ENCODE measurements around the gene SAA1.
"Not testable (repeated sequence)": the region's sequence is repeated elsewhere in the genome, so short reads cannot be mapped to it uniquely, and the experiment has no call there.

The SAA1 gene

DNA sequence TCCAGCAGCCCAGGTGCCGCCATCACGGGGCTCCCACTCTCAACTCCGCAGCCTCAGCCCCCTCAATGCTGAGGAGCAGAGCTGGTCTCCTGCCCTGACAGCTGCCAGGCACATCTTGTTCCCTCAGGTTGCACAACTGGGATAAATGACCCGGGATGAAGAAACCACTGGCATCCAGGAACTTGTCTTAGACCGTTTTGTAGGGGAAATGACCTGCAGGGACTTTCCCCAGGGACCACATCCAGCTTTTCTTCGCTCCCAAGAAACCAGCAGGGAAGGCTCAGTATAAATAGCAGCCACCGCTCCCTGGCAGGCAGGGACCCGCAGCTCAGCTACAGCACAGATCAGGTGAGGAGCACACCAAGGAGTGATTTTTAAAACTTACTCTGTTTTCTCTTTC, at the start of gene SAA1:
TSS of gene SAA1 (plus strand) at position 316 of the 400 bp plus-strand sequence. CDS start 624 bp downstream, outside the sequence.
- DNase-seq: no peak

GRCh38 chr11:18221274-18221876, 44.7 kb upstream of the SAA1 start:
- no peak for DNase-seq

GRCh38 chr11:18222814-18223421, 43.1 kb upstream of the SAA1 start:
- DNase-seq: no peak

DNA sequence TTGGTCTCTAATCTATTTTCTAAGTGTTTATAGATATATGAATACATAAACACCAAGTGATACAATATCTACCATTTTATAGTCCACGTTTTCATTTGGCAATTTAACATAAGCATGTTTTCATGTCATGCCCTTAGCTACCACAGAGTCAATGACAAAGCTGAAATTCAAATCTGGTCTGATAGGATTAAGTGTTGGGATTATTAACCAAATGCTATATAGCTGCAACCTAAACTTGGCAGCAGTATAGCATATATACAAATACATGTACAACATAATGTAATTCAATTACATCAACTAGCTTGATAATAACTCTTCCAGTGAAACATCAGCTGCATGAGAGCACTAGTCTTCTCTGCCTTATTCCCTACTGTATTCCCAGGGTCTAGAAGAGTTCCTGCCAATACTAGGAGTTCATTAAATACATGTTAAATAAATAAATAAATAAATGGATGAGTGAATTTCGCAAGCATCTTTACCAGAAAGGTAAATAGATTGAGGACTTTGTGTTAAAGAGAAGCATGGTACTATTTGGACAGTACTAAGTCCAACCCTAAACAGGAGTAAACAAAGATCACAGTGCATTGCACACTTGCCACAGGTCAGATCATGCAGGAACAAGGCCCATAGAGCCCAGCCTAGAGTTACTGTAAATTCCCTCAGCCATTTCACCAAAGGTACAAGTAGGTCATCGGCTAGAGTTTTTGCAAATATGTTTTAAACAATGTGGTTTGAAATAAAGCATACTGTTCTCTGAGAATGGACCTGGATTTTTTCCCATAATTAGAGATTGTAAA, 42.3 kb upstream of the SAA1 start:
- DNase-seq: no peak

DNA sequence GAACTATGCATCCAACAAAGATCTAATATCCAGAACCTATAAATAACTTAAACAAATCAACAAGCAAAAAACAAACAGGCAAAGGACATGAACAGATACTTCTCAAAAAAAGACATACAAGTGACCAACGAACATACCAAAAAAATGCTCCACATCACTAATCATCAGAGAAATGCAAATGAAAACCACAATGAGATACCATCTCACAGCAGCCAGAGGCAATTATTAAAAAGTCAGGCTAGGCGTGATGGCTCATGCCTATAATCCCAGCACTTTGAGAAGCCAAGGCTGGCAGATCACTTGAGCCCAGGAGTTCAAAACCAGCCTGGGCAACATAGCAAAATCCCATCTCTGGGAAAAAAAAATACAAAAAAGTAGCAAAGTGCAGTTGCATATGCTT, 40.2 kb upstream of the SAA1 start:
- no peak for DNase-seq

- no peak for DNase-seq
Measured at GRCh38 chr11:18229501-18229900, 36.6 kb upstream of the SAA1 start.

DNA sequence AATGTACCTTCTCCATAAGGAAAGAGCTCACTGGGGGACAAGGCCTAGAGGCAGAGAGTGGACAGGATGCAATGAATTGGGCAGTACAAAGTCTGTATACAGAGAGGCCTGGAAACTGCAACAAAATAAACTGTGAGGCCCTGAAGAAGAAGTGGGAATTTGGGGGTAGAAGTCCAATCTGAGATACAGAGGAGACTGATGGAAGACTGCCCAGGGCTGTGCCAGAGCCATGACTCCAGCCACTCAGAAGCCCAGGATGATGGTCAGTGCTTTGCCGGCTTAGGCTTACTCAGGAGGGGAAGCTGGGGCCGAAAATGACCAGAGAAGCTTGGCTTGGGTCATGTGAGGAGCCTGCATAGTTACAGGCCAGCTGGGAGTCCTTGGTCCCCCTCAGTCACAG, 35.2 kb upstream of the SAA1 start:
- DNase-seq: no peak

DNA sequence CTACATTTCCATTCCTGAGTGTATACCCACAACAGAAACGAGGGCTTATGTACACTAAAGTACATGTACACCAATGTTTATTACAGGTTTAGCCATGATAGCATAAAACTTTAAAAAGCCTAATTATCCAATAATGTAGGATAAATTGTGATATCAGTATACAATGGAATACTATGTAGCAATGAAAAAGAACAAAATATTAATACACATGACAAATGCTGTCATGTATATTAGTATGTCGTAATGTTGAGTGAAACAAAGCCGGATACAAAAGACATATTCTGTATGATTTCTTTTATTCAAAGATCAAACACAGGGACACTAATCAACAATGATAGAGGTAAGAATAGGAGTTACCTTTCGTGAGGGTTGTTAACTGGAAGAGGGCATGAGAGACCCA, 32.2 kb upstream of the SAA1 start:
- DNase-seq: no peak

DNA sequence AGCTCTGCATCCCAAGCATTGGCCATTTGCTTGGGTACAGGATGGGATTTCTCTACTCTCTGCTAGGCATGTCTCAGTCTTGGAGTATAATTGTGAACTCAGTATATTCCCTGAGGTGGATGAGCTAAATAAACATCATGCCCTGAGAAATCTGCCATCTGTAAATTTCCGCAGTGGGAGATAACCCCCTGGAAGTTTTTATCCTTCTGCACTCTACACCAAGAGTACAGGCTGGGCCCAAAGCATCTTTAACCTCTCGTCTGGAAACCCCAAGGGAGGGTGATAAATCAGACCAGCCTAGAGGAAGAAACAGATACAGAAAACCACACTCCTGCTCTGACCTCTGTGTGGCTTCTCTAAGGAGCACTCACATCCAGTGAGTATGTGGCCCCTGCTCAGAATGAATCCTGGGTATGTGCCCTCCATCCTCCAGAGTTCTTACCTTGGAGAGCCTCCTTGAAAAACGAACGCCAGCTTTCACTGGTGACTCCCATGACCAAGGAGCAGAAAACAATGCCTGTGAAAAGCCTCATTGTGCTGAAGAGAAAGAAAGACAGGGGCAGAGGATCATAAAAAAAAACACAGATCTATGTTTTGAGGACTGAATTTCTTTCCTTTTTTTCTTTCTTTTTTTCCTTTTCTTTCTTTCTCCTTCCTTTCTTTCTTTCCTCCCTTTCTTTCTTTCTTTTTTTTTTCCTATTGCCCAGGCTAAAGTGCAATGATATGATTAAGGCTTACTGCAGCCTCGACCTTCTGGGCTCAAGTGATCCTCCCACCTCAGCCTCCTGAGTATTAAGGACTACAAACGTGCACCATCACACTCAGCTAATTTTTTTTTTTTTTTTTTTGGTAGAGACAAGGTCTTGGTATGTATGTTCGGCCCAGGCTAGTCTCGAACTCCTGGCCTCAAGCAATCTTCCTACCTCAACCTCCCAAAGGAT, 30.4 kb upstream of the SAA1 start:
- peak; percentile 20 for DNase-seq

GRCh38 chr11:18236664-18237356, 29.3 kb upstream of the SAA1 start, which contains the start of gene SAA4:
Gene SAA4 (minus strand): TSS chr11:18236802. CDS start chr11:18235926, 876 bp downstream.
- no peak for DNase-seq

DNA sequence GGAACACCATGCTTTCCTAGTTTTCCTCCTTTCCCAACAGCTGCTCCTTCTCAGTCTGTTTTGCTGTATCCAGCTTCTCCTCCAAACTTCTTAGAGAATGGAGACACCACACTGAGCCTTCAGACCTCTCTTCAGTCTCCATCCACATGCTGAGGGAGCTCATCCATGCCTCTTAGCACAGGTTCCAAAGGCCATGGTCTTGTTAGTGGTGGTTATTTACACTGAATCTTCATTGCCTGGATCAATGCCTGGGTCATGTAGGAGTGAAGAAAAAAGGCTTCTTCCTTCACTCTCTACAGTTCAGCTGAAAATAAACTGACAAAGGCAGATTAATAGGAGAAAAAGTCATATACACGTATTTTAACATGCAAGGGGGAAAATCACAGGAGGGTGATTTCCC, 26.4 kb upstream of the SAA1 start:
- DNase-seq: no peak

DNA sequence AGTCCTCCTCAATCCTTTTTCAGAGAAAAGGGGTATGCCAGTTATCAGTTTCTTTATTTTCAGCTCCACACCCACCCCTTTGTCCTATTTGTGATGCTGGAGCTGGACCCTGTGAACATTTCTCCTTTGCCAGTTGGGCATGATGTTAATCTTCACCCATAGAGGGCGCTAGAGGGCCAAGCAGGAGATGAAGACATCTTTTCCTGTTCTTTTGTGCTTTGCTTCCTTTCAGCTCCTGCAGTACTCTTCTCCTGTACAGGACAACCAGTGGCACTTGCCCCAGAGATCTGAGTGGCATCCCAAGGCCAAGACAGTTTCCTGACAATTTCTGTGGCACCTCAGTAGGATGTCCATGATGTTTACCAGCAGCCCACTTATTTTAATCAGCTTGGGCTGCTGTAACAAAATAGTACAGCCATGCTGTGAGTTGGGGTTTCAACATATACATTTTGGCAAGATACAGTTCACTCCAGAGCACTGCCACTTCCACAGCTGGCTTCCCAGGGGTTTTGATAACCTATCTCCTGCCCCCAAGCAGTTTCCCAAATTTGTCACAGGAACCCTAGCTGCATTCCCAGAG, 22.2 kb upstream of the SAA1 start:
- DNase-seq: peak; percentile 43

GRCh38 chr11:18245396-18245795, 20.7 kb upstream of the SAA1 start:
- no peak for DNase-seq

- DNase-seq: not testable (repeated sequence)
Measured at GRCh38 chr11:18246379-18247190, 19.5 kb upstream of the SAA1 start.

DNA sequence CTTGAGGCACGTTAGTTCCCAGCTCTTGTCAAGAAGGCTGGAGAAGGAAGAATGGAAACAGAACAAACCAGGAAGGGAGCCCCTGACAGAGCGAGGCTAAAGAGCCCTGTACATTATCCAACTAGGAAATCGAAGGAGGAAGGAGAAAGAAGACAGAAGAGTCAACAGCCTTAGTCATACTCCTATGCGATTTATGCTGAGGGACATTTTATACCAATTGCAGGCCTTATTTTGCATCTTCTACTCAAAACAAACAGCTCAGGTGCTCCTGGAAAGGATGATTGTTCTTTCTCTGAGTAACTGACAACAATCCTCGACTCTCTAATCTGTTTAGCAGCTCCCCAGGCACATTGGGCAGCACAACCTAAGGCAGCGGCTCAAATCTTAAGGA, 18.9 kb upstream of the SAA1 start:
- DNase-seq: not testable (repeated sequence)

DNA sequence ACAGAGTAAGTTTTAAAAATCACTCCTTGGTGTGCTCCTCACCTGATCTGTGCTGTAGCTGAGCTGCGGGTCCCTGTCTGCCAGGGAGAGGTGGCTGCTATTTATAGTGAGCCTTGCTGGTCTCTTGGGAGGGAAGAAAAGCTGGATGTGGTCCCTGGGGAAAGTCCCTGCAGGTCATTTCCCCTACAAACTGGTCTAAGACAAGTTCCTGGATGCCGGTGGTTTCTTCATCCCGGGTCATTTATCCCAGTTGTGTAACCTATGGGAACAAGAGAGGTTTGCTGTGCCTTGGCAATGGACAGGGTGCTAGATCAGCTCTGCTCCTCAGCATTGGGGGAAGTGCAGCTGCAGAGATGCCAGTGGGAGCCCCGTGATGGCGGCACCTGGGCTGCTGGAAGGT, 17.5 kb upstream of the SAA1 start, which contains the start of gene SAA2:
TSS of gene SAA2 (minus strand) at position 108 of the 400 bp plus-strand sequence. CDS start 657 bp downstream, outside the sequence.
- DNase-seq: no peak

DNA sequence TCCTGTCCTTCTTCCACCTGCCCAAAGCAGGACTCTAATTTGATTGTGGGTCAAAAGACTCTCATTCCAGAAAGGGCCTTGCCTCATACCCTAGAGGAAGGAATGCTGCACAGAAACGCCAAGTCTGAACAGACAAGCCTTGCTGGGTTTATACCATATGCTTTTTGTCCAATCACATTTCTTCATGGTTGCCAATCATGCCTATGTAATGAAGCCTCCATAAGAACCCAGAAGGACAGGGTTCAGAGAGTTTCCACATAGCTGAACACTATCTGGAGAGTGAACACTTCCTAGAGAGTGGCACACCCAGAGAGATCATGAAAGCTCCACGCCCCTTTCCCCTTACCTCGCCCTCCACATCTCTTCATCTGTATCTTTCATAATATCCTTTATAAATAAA, 12.8 kb upstream of the SAA1 start:
- no peak for DNase-seq

- no peak for DNase-seq
Measured at GRCh38 chr11:18253778-18254338, 12.2 kb upstream of the SAA1 start.

- no peak for DNase-seq
Measured at GRCh38 chr11:18254781-18255361, 11.2 kb upstream of the SAA1 start.

GRCh38 chr11:18259259-18259658, 6.8 kb upstream of the SAA1 start:
- DNase-seq: no peak

Data from retina (tissue), 1 donor.